Esophagus muscularis mucosa (tissue), 3 donors: Measurements from ENCODE around the gene ZNF672.

Experiments used
- POLR2A ChIP-seq: fragments of 450-650 bp; IDR thresholded peaks from one replicate; pipeline ENCODE4 v1.6.1; 2017; ENCODE audit warnings: antibody characterized with exemption, moderate library complexity, mild to moderate bottlenecking, low read depth
- TF ChIP-seq, protein P1 (sequence below), 3 experiments: fragments of 200-600 bp in 2 of 3; fragments of 450-650 bp in 1 of 3; sonication (generic) in 2 of 3; IDR thresholded peaks; one replicate each; pipeline ENCODE4 v1.5.1; 2017 to 2019; ENCODE audit warnings: antibody characterized with exemption in 3 of 3, mild to moderate bottlenecking in 2 of 3, moderate library complexity in 1 of 3

GRCh38 chr1:248856176-248856575 lies 18.2 kb downstream of the ZNF672 start:
- TF ChIP-seq, protein P1, sequence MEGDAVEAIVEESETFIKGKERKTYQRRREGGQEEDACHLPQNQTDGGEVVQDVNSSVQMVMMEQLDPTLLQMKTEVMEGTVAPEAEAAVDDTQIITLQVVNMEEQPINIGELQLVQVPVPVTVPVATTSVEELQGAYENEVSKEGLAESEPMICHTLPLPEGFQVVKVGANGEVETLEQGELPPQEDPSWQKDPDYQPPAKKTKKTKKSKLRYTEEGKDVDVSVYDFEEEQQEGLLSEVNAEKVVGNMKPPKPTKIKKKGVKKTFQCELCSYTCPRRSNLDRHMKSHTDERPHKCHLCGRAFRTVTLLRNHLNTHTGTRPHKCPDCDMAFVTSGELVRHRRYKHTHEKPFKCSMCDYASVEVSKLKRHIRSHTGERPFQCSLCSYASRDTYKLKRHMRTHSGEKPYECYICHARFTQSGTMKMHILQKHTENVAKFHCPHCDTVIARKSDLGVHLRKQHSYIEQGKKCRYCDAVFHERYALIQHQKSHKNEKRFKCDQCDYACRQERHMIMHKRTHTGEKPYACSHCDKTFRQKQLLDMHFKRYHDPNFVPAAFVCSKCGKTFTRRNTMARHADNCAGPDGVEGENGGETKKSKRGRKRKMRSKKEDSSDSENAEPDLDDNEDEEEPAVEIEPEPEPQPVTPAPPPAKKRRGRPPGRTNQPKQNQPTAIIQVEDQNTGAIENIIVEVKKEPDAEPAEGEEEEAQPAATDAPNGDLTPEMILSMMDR (IDR thresholded peaks at IDR 0.05): no peak
- TF ChIP-seq POLR2A: no peak
